ENCODE results near the gene NOX5. TPM values are rescaled to one million over a fixed set of nuclear protein-coding genes. Genes with fewer than 3 reads are reported as not detected.

Gene NOX5
- total and polyA plus RNA-seq, 4 donors, result under 0.01 to 0.08 (median 0.01) TPM

- no peaks in the 10 kb centered on the region for H3K4me1 ChIP-seq (ENCODE audit: control insufficient read depth in 4 of 4, insufficient read depth in 4 of 4, low read length in 3 of 4)
- TF ChIP-seq HNF4G (IDR thresholded peaks at IDR 0.05) (no peak), YY1 (IDR thresholded peaks at IDR 0.05) (no peak), MAX (IDR thresholded peaks at IDR 0.05) (no peak), SP1 (IDR thresholded peaks at IDR 0.05) (no peak), FOXA1 (IDR thresholded peaks at IDR 0.05) (no peak), EGR1 (IDR thresholded peaks at IDR 0.05; ENCODE audit: low read depth in 2 of 2) (no peak), RXRA (IDR thresholded peaks at IDR 0.05) (no peak)
- TF ChIP-seq, protein P1, sequence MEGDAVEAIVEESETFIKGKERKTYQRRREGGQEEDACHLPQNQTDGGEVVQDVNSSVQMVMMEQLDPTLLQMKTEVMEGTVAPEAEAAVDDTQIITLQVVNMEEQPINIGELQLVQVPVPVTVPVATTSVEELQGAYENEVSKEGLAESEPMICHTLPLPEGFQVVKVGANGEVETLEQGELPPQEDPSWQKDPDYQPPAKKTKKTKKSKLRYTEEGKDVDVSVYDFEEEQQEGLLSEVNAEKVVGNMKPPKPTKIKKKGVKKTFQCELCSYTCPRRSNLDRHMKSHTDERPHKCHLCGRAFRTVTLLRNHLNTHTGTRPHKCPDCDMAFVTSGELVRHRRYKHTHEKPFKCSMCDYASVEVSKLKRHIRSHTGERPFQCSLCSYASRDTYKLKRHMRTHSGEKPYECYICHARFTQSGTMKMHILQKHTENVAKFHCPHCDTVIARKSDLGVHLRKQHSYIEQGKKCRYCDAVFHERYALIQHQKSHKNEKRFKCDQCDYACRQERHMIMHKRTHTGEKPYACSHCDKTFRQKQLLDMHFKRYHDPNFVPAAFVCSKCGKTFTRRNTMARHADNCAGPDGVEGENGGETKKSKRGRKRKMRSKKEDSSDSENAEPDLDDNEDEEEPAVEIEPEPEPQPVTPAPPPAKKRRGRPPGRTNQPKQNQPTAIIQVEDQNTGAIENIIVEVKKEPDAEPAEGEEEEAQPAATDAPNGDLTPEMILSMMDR (IDR thresholded peaks at IDR 0.05; ENCODE audit: low read depth, low read length, missing input control), result no peak
- H3K36me3 ChIP-seq (ENCODE audit: control insufficient read depth in 4 of 4, insufficient read depth in 3 of 4, low read depth in 1 of 4, low read length in 3 of 4), result no peaks in the 10 kb centered on the region
- no peak overlapping the region for H3K4me3 ChIP-seq (ENCODE audit: low read depth in 1 of 3, low read length in 3 of 3)
- DNase-seq (ENCODE audit: low spot score), result no peak
- no peaks in the 10 kb centered on the region for H3K9me3 ChIP-seq (ENCODE audit: control insufficient read depth in 4 of 4, low read length in 3 of 4)
- no peak overlapping the region for H3K27ac ChIP-seq (ENCODE audit: low read depth in 1 of 2, low read length in 2 of 2)
- no peak overlapping the region for H3K9ac ChIP-seq (ENCODE audit: low read depth in 1 of 2, low read length in 2 of 2)
- 82% methylated on average over 12 of the region's 12 CpGs for WGBS
- H3K27me3 ChIP-seq (ENCODE audit: control insufficient read depth in 4 of 4, insufficient read depth in 4 of 4, low read length in 3 of 4), result no peaks in the 10 kb centered on the region
Observed at GRCh38 chr15:69104050-69104750, 89.7 kb downstream of the NOX5 start.

DNA sequence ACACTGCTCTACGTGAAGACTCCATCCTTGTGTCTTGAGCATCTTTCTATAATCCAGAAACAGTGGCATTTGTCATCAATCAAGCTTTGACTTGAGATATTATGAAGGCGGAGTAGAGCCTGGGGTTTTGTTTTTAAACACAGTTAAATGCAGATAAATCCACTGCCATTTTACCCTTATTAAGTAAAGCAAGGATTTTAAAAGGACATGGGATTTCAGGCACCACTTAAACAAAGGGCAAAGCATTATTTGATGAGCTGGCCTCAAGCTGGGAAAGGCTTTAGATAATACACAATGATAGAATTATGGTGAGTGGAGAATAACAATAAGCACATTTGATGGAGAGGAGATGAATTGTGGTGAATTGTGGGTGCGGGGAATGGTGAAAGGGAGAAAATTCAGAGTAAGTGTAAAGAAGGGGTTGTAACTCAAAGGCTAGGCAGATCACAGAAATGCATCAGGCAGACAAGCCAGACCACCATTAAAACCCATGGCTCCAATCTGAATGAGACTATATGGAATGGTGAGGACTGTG is 91.0 kb downstream of the NOX5 start:
- H3K27ac ChIP-seq (ENCODE audit: low read depth in 1 of 2, low read length in 2 of 2), result no peak overlapping the region
- DNase-seq (ENCODE audit: low spot score), result no peak
- H3K36me3 ChIP-seq (ENCODE audit: control insufficient read depth in 4 of 4, insufficient read depth in 3 of 4, low read depth in 1 of 4, low read length in 3 of 4), result no peaks in the 10 kb centered on the region
- no peaks in the 10 kb centered on the region for H3K4me1 ChIP-seq (ENCODE audit: control insufficient read depth in 4 of 4, insufficient read depth in 4 of 4, low read length in 3 of 4)
- no peak overlapping the region for H3K4me3 ChIP-seq (ENCODE audit: low read depth in 1 of 3, low read length in 3 of 3)
- no peaks in the 10 kb centered on the region for H3K9me3 ChIP-seq (ENCODE audit: control insufficient read depth in 4 of 4, low read length in 3 of 4)
- TF ChIP-seq, protein P1 (IDR thresholded peaks at IDR 0.05; ENCODE audit: low read depth, low read length, missing input control), result no peak
- TF ChIP-seq NR2F2 (IDR thresholded peaks at IDR 0.05), result no peak
- no peak overlapping the region for H3K9ac ChIP-seq (ENCODE audit: low read depth in 1 of 2, low read length in 2 of 2)
- H3K27me3 ChIP-seq (ENCODE audit: control insufficient read depth in 4 of 4, insufficient read depth in 4 of 4, low read length in 3 of 4), result no peaks in the 10 kb centered on the region
- WGBS, result 96% methylated on average over 3 of the region's 3 CpGs

DNA sequence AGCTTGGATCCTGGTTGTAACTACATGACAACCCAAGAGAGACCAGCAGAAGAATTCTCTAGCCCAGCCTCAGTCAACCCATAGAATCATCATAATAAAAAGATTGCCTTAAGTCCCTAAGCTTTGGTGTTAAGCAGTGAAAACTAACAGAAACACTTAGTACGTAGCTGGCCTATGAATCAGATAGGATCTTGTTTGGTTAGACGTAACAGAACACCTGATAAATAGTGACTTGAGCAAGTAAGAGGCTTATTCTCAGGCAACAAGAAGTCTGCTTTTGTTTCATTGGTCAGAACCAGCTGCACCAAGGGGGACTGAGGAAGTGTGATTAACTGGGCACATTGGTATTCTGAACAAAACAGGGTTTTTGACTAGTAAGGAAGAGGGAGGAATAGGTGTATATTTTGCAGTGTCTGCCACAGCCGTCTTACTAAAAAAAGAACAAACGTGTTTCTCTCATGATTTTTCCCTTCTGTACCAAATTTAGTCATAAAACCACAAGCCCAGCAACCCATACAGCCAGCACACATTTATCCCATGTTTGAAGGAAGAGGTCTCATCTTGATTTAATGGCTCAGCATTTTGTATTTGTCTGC is 92.6 kb downstream of the NOX5 start:
- WGBS, result 81% methylated on average over 4 of the region's 4 CpGs
- Histone ChIP-seq H3K9me3 (ENCODE audit: control insufficient read depth in 4 of 4, low read length in 3 of 4) (no peaks in the 10 kb centered on the region), H3K27ac (ENCODE audit: low read depth in 1 of 2, low read length in 2 of 2) (no peak overlapping the region), H3K9ac (ENCODE audit: low read depth in 1 of 2, low read length in 2 of 2) (no peak overlapping the region), H3K4me1 (ENCODE audit: control insufficient read depth in 4 of 4, insufficient read depth in 4 of 4, low read length in 3 of 4) (no peaks in the 10 kb centered on the region), H3K4me3 (ENCODE audit: low read depth in 1 of 3, low read length in 3 of 3) (no peak overlapping the region), H3K27me3 (ENCODE audit: control insufficient read depth in 4 of 4, insufficient read depth in 4 of 4, low read length in 3 of 4) (no peaks in the 10 kb centered on the region), H3K36me3 (ENCODE audit: control insufficient read depth in 4 of 4, insufficient read depth in 3 of 4, low read depth in 1 of 4, low read length in 3 of 4) (no peaks in the 10 kb centered on the region)
- no peak for DNase-seq (ENCODE audit: low spot score)
- TF ChIP-seq, protein P1 (IDR thresholded peaks at IDR 0.05; ENCODE audit: low read depth, low read length, missing input control), result no peak
- TF ChIP-seq REST (IDR thresholded peaks at IDR 0.05), result no peak
- no peak for TF ChIP-seq FOXA1 (IDR thresholded peaks at IDR 0.05)
- no peak for TF ChIP-seq HNF4G (IDR thresholded peaks at IDR 0.05)
- no peak for TF ChIP-seq ZBTB33 (IDR thresholded peaks at IDR 0.05)
- TF ChIP-seq RXRA (IDR thresholded peaks at IDR 0.05), result no peak
- TF ChIP-seq SP1 (IDR thresholded peaks at IDR 0.05), result no peak
- no peak for TF ChIP-seq FOXA2 (IDR thresholded peaks at IDR 0.05)

All from liver (tissue), 9 donors.